ENCODE results near the gene STIP1.
A peak's percentile ranks its signal among the peaks of the same experiment; 100 is the strongest.

The STIP1 gene

DNA sequence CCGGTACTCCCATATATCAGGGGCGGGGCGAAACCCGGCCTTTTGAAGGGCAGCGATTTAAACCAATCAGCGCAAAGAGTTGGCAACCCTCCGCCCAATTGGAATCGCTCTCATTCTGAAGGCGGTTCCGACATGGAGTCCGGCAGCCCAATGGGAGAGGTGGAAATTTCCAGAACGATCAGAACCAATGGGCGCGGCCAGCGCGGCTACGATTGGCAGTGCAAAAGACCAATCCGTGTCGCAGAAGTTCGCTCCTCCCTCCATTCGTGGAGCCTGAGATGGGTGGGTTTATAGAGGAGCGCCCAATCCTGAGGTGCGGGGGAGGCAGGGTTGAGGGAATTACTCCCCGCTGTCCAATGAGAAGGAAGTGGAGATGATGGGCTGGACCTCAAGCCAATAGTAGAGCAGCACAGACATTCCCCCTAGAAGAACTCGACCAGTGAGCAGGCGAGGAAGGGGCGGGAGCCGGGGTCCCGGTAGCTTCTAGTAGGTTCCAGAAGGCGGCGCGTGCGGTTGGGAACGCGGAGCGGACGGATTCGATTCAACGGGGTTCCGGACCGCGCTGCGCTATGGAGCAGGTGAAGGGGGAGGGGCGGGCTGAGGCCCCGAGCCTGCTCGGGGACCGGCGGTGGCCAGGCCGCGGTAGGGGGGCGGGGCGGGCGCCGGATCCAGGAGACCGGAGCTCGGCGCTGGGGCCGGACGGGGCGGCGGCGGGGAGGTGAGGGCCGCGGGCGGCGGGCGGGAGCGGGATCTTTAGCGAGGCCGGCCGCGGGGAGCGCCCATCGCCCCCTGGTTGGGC lies at the start of gene STIP1:
TSS of gene STIP1 (plus strand) at position 479 of the 799 bp plus-strand sequence. CDS start at position 570, 91 bp downstream.
- Histone ChIP-seq H3K36me3 (ENCODE audit: control insufficient read depth, insufficient read depth, low read length) (no peaks in the 10 kb centered on the region), H3K4me1 (ENCODE audit: control insufficient read depth, insufficient read depth, low read length) (no peaks in the 10 kb centered on the region), H3K4me3 (ENCODE audit: low read length) (peak within 1 kb of the TSS; percentile 71), H3K27me3 (ENCODE audit: control insufficient read depth, insufficient read depth, low read length) (no peaks in the 10 kb centered on the region), H3K9me3 (ENCODE audit: control insufficient read depth, insufficient read depth, low read length) (no peaks in the 10 kb centered on the region), H3K27ac (ENCODE audit: low read length) (no peak within 1 kb of the TSS)
- WGBS (ENCODE audit: insufficient coverage, insufficient read length): no CpG with 5 or more reads among the region's 74 CpGs
- peak; percentile 100 for DNase-seq (ENCODE audit: low read depth, low spot score)

DNA sequence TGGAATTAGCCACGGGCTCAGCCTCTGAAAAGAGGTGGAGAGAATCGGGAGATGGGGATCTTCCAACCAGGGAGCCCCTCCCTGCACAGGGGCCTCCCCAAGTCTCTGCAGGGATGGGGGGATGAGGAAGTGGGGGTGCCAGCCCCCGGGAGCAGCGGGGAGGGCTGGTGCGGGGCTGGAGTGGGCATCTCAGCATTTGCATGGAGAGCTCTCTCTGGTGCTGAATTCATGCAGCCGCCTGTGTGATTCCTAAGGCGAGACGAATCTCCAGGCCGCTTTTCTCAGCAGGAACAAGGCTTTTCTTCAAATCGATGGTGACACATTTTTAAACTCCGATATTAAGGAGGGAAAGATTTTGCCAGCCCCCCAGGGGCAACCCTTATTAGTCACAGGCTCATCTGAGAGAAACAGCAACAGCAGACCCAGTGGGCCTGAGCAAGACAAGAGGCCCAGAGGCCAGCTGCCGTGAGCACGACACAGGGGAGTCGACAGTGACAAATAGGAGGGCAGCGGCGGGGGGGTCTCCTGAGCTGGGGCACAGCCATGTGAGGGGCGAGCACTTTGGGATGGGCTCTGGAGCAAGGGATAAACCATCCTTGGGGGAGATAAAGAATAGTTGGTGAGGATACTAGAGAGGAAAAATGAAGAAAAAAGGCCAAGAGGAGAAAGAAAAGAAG lies 49.1 kb upstream of the STIP1 start:
- Histone ChIP-seq H3K9me3 (ENCODE audit: control insufficient read depth, insufficient read depth, low read length) (no peaks in the 10 kb centered on the region), H3K27ac (ENCODE audit: low read length) (no peak overlapping the region), H3K36me3 (ENCODE audit: control insufficient read depth, insufficient read depth, low read length) (no peaks in the 10 kb centered on the region), H3K27me3 (ENCODE audit: control insufficient read depth, insufficient read depth, low read length) (no peaks in the 10 kb centered on the region), H3K4me3 (ENCODE audit: low read length) (no peak overlapping the region), H3K4me1 (ENCODE audit: control insufficient read depth, insufficient read depth, low read length) (no peaks in the 10 kb centered on the region)
- WGBS (ENCODE audit: insufficient coverage, insufficient read length): no CpG with 5 or more reads among the region's 17 CpGs
- no peak for DNase-seq (ENCODE audit: low read depth, low spot score)

DNA sequence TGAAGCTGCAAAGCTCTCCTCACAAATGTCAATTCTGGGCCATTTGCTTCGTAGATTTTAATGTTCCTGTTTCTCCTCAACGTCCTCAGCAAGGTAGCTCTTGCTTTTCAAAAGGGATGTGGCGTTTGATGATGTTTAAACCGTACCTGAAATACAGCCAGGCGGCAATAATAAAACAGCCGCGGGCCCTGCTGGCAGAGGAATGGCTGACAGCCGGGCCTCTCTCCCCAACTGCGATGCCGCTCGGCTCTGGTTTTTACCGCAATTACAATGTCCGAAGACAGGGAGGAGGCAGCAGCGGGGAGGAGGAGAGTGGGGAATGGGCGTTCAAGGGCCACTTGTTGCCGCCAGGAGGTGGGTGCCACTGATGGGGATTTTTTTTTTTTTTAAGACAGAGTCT lies 47.6 kb upstream of the STIP1 start:
- WGBS (ENCODE audit: insufficient coverage, insufficient read length): no CpG with 5 or more reads among the region's 16 CpGs
- Histone ChIP-seq H3K4me1 (ENCODE audit: control insufficient read depth, insufficient read depth, low read length) (no peaks in the 10 kb centered on the region), H3K4me3 (ENCODE audit: low read length) (no peak overlapping the region), H3K27ac (ENCODE audit: low read length) (no peak overlapping the region), H3K9me3 (ENCODE audit: control insufficient read depth, insufficient read depth, low read length) (no peaks in the 10 kb centered on the region), H3K27me3 (ENCODE audit: control insufficient read depth, insufficient read depth, low read length) (no peaks in the 10 kb centered on the region), H3K36me3 (ENCODE audit: control insufficient read depth, insufficient read depth, low read length) (no peaks in the 10 kb centered on the region)
- no peak for DNase-seq (ENCODE audit: low read depth, low spot score)

DNA sequence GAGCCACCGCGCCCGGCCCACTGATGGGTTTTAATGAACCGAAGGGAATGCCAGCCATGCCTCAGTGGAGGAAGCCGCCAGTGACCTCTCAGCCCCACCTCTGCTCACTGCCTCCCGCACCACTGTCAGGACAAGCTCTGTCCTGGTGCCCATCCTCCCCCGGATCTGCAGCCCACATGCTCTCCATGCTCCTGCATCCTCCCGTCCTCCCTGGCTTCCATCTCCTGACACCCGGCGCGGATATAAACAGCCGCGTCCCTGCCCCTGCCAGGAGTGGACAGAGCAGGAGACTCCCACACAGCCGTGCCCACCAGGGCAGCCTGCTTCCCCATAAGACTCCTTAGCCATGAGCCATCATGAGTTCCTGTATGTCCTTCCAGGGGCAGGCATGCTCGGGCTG lies 46.9 kb upstream of the STIP1 start:
- no CpG with 5 or more reads among the region's 15 CpGs for WGBS (ENCODE audit: insufficient coverage, insufficient read length)
- H3K4me1 ChIP-seq (ENCODE audit: control insufficient read depth, insufficient read depth, low read length): no peaks in the 10 kb centered on the region
- H3K9me3 ChIP-seq (ENCODE audit: control insufficient read depth, insufficient read depth, low read length): no peaks in the 10 kb centered on the region
- no peak overlapping the region for H3K27ac ChIP-seq (ENCODE audit: low read length)
- DNase-seq (ENCODE audit: low read depth, low spot score): no peak
- no peak overlapping the region for H3K4me3 ChIP-seq (ENCODE audit: low read length)
- H3K36me3 ChIP-seq (ENCODE audit: control insufficient read depth, insufficient read depth, low read length): no peaks in the 10 kb centered on the region
- H3K27me3 ChIP-seq (ENCODE audit: control insufficient read depth, insufficient read depth, low read length): no peaks in the 10 kb centered on the region

DNA sequence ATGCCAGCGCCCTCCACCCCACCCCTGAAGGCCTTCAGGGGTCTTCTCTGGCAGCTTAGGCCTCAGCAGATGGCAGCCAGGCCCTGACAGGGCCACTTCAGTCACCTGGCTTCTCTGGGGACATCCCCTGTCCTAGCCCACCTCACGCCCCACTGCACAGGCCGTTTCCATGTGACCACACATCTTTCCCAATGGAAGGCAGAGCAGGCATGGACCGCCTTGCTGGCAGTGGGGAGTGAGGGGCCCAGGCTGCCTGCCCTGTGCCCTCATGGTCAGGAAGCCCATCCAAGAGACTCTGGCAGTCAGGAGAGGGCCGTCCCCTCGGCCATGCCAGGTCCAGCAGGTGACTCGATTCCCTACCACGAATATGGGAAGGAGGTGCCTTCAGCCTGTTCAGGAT lies 45.9 kb upstream of the STIP1 start:
- no peaks in the 10 kb centered on the region for H3K36me3 ChIP-seq (ENCODE audit: control insufficient read depth, insufficient read depth, low read length)
- no peaks in the 10 kb centered on the region for H3K4me1 ChIP-seq (ENCODE audit: control insufficient read depth, insufficient read depth, low read length)
- no peak overlapping the region; the same call in 1 of the 2 replicates for H3K4me3 ChIP-seq (ENCODE audit: low read length)
- WGBS (ENCODE audit: insufficient coverage, insufficient read length): no CpG with 5 or more reads among the region's 8 CpGs
- no peak for DNase-seq (ENCODE audit: low read depth, low spot score)
- H3K27ac ChIP-seq (ENCODE audit: low read length): no peak overlapping the region
- no peaks in the 10 kb centered on the region for H3K27me3 ChIP-seq (ENCODE audit: control insufficient read depth, insufficient read depth, low read length)
- H3K9me3 ChIP-seq (ENCODE audit: control insufficient read depth, insufficient read depth, low read length): no peaks in the 10 kb centered on the region

DNA sequence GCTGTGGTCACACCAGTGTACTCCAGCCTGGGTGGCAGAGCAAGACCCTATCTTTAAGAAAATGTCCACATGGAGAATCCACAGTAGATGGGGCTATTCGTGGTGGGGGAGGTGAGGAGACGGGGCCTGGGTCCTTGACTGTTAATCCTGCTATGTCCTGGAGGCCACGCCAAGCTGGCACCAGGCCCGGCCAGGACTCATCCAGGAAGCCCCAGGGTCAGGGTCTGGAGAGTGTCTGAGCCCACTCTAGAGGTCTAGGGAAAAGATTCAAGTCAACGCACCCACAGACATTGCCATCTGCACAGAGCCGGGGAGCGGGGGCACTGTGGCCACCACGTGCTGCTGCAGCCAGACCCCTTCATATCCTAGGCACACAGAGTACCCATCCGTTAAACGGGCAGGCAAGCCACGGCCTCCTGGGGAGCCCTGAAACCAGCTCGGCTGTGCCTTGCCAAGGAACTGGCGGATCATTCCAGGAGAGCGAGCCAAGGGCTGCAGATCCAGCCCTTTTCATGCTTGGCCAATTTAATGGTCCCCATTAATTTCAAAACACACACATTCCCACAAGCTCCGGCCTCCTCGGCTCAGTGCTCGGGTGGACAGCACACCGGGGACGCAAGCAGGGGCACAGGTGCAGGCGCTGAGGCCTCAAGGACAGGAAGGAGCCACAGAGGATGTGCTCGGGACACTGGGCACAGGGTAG lies 44.7 kb upstream of the STIP1 start:
- Histone ChIP-seq H3K36me3 (ENCODE audit: control insufficient read depth, insufficient read depth, low read length) (no peaks in the 10 kb centered on the region), H3K4me1 (ENCODE audit: control insufficient read depth, insufficient read depth, low read length) (no peaks in the 10 kb centered on the region), H3K27ac (ENCODE audit: low read length) (no peak overlapping the region), H3K27me3 (ENCODE audit: control insufficient read depth, insufficient read depth, low read length) (no peaks in the 10 kb centered on the region), H3K4me3 (ENCODE audit: low read length) (no peak overlapping the region), H3K9me3 (ENCODE audit: control insufficient read depth, insufficient read depth, low read length) (no peaks in the 10 kb centered on the region)
- no CpG with 5 or more reads among the region's 21 CpGs for WGBS (ENCODE audit: insufficient coverage, insufficient read length)
- DNase-seq (ENCODE audit: low read depth, low spot score): no peak

DNA sequence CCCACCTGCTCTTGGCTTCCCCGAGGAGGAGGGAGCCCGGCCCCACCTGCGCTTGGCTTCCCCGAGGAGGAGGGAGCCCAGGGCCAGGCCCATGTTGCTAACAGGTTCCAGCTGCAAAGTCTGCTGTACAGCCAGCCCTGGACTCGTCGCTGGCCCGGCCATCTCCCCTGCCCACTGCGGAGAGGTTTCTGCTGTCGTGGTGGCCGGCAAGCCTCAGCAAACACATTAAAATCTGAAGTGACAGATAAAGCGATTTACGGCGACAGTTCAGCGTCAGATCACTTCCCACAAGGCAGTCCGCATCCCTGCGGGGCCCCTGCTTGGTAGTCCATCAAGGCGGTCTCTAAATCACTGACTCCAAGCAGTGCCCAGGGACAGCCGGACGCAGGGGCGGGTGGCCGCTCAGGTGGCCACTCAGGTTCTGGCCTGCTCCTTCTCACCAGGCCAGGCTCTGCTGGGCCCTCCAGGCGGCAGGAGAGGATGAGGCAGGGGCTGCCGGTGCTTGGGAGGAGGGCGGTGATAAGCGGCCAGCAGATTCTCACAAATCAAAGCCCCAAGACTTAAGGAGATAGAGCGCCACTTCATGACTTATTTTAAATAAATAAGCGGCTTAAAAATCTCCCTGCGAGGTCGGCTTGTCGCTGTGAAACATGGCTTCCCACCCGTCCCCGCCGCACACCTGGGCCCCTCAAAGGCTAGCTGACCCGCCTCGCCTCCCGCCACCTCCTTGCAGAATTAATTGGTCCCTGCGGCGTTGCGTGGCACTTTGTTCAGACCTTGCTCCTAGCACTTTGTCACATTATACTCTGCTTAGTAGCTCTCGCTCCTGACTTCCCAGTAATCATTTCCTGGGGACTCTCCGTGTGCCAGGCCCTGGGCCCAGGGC lies 41.1 kb upstream of the STIP1 start:
- no CpG with 5 or more reads among the region's 41 CpGs for WGBS (ENCODE audit: insufficient coverage, insufficient read length)
- no peaks in the 10 kb centered on the region for H3K27me3 ChIP-seq (ENCODE audit: control insufficient read depth, insufficient read depth, low read length)

DNA sequence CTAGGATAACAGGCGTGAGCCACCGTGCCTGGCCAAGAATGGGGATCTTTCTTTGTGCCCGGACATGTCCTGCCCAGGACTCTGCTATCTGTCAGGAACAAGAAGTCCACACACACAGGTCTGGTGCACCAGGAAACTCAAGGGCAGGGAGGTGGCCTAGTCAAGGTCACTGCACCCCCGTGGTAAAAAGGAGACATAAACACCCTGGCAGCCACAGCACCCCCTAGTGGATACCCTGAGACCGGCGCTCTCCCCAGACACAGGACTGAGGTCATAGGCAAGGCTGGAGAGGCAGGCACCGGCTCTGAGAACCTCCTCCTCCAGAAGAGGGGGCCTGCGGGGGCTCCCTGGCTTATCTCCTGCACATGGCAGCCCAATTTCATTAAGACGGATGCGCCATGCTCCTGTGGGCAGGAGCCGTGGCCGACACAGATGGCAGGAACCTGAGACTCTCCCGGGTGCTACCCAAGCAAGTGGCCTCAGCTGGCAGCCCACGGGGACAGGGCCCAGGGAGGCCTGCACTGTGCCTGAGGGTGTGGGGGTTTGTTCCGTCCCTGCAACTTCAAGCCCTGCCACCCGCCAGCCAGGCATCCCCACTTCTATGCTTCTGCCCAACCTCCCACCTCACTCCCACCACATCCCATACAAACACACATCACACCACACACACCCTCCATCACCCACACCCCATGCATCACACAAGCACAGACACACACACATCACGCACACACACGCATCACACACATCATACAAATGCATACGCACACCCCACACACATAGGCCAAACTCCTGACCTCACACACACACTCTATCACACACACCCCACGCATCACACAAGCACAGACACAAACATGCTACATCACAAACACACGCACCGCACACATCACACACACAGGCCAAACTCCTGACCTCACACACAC lies 39.7 kb upstream of the STIP1 start:
- WGBS (ENCODE audit: insufficient coverage, insufficient read length): 100% methylated on average over 6 of the region's 22 CpGs
- DNase-seq (ENCODE audit: low read depth, low spot score): no peak
- no peaks in the 10 kb centered on the region; the same call in 1 of the 2 replicates for H3K4me1 ChIP-seq (ENCODE audit: control insufficient read depth, insufficient read depth, low read length)
- H3K4me3 ChIP-seq (ENCODE audit: low read length): no peak overlapping the region
- no peaks in the 10 kb centered on the region for H3K36me3 ChIP-seq (ENCODE audit: control insufficient read depth, insufficient read depth, low read length)
- no peak overlapping the region for H3K27ac ChIP-seq (ENCODE audit: low read length)
- no peaks in the 10 kb centered on the region for H3K27me3 ChIP-seq (ENCODE audit: control insufficient read depth, insufficient read depth, low read length)
- H3K9me3 ChIP-seq (ENCODE audit: control insufficient read depth, insufficient read depth, low read length): no peaks in the 10 kb centered on the region

More for the DNA sequence above, 41.1 kb upstream of the STIP1 start:
- H3K4me3 ChIP-seq (ENCODE audit: low read length): no peak overlapping the region
- no peaks in the 10 kb centered on the region for H3K9me3 ChIP-seq (ENCODE audit: control insufficient read depth, insufficient read depth, low read length)
- no peak for DNase-seq (ENCODE audit: low read depth, low spot score)
- no peak overlapping the region for H3K27ac ChIP-seq (ENCODE audit: low read length)
- no peaks in the 10 kb centered on the region; the same call in 1 of the 2 replicates for H3K4me1 ChIP-seq (ENCODE audit: control insufficient read depth, insufficient read depth, low read length)
- H3K36me3 ChIP-seq (ENCODE audit: control insufficient read depth, insufficient read depth, low read length): no peaks in the 10 kb centered on the region

DNA sequence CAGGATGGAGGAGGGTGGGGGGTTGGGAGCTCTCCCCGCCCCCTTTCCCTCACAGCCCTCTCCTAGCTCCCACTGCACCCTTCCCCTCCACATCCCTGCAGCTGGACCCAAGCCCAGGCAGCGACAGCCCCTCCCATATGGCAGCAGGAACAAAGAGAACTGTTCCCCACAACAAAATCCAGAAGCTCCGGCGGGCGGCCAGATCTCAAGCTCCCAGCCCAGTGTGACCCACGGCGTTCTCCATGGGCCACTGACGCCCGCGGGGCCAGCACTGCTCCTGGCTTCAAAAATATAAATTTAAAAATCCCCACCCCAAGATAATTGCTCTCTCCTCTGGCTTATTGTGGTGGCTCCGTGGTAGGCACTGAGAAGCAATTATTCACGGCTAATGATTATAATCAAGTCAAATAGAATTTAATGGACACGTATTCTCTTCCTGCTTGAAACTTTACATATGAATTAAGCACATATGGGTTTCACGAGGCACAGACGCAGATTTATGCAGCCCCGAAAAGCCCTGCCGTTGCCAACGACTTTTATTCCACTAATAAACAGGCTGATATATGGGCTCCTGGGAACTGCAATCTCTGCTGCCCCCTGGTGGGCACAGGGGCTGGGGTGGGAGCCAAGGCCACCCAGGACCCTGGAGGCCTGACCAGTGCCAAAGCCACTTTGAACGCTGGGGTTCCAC lies 37.6 kb upstream of the STIP1 start:
- Histone ChIP-seq H3K4me3 (ENCODE audit: low read length) (no peak overlapping the region), H3K27me3 (ENCODE audit: control insufficient read depth, insufficient read depth, low read length) (no peaks in the 10 kb centered on the region), H3K9me3 (ENCODE audit: control insufficient read depth, insufficient read depth, low read length) (no peaks in the 10 kb centered on the region), H3K27ac (ENCODE audit: low read length) (no peak overlapping the region), H3K36me3 (ENCODE audit: control insufficient read depth, insufficient read depth, low read length) (no peaks in the 10 kb centered on the region), H3K4me1 (ENCODE audit: control insufficient read depth, insufficient read depth, low read length) (no peaks in the 10 kb centered on the region; the same call in 1 of the 2 replicates)
- no peak for DNase-seq (ENCODE audit: low read depth, low spot score)
- WGBS (ENCODE audit: insufficient coverage, insufficient read length): no CpG with 5 or more reads among the region's 19 CpGs
